Measurements from ENCODE around the gene ERBB4. TPM values are rescaled to one million over a fixed set of nuclear protein-coding genes. Genes with fewer than 3 reads are reported as not detected.

ERBB4 gene
- polyA plus RNA-seq (2013, experiment 1 of 2; ENCODE audit: insufficient read length), result 0.01 TPM
- 0.02 TPM for polyA plus RNA-seq (2013, experiment 2 of 2; ENCODE audit: insufficient read length)

- no peak for DNase-seq
These were observed at the start of gene ERBB4 for GRCh38 chr2:212538305-212539071. Gene ERBB4 (minus strand): TSS chr2:212538802. CDS start chr2:212538530, 272 bp downstream.

DNA sequence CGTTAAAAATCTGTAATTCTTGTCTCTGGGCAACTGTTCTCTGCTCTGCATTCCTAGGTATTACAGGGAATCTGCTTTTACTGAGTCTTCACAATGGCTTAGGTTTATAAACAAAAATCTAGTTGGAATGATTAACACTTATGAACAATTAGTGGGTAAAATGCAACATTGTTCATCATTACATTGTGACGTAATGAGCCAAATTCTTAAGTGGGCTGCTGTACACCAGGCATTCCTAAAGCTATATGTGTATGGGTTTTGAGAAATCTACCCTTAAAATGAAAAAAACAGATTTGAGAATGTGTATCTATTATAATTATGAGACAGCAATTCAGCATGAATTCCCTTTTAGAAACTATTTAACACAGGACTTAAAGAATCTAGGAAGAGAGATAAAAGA lies 41.5 kb upstream of the ERBB4 start:
- no peak for DNase-seq

DNA sequence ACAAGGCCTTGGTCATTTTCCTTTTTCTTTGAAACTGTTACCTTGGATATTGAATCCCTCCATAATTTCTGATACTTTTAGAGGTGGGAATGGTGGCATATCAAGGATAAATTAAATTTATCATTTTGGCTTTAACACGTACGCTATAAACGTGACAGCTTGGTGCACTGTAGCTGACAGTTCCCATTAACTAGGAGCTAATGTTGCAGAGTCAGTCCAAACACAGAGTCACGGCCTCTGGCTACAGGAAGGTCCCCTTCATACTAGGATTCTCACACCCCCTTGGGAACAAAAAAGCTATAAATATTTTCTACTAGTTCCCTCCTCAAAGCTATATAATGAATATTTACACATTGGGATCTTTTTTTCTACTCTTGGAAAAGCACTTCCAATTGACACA lies 17.7 kb upstream of the ERBB4 start:
- DNase-seq, result no peak

DNA sequence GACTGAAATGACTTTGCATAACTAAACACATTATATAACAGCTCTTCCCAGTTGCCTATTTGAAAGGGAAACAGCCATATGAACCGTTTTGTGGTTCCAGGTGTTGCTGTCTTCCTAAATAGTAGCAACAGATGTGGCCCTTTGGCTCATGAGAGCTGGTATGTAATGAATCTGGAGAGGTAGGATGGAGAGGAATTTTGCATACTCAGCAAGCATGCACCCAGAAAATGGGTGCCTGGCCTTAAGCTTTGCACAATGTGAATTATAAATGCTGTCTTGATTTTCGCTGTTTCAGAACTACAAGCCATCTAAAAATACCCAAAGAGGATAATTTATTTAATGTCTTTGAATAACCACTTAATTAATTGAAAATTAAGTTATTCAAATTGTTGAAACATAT lies 15.6 kb upstream of the ERBB4 start:
- no peak for DNase-seq

- no peak for DNase-seq
These were observed 11.3 kb upstream of the ERBB4 start for GRCh38 chr2:212549941-212550340.

DNA sequence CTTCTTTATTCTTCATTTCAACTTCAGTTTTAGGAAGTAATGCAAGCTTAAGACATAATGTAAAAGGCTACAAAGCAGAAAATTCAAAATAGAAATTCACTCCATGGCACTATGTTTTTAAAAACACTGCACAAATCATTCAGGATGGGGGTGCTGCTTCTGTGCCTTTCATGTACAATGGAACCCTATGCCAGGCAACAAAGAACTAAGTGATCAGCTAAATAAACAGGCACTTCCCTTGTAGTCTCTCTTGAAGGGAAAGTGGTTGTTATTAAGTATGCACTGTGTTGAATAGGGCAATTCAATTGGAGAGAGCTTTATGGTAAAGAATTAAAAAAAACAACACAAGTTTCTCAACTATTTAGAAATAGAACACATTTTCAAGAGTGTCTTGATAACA lies 10.9 kb upstream of the ERBB4 start:
- DNase-seq, result no peak

DNA sequence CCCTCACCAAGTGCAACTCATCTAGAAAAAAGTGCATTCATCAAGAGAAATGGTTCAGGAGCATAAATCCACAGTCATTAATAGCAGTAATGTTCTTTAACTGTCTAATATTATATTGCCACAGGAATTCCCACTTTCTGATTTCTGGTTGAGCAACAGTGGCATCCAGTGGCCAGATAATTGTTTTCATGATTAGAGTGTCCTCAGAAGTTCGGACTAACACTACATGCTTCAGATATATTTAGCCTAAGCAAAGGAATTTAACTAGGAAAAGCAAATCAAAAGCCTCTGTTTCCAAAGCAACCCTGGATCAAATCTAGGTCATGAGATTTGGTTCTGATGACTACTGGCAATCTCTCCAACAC lies 9.8 kb upstream of the ERBB4 start:
- DNase-seq, result peak; percentile 33

- DNase-seq, result no peak
These were observed 9.3 kb upstream of the ERBB4 start for GRCh38 chr2:212547716-212548454.

GRCh38 chr2:212546669-212547068 lies 8.1 kb upstream of the ERBB4 start:
- DNase-seq, result no peak

- DNase-seq, result no peak
These were observed 1.7 kb upstream of the ERBB4 start for GRCh38 chr2:212540341-212540740.

GRCh38 chr2:212539072-212539880 lies 674 bp upstream of the ERBB4 start:
- no peak for DNase-seq

- DNase-seq, result no peak
These were observed 787 bp downstream of the ERBB4 start for GRCh38 chr2:212537726-212538304.

GRCh38 chr2:212536817-212537725 lies 1.5 kb downstream of the ERBB4 start:
- DNase-seq, result no peak

GRCh38 chr2:212535996-212536816 lies 2.4 kb downstream of the ERBB4 start:
- no peak for DNase-seq

DNA sequence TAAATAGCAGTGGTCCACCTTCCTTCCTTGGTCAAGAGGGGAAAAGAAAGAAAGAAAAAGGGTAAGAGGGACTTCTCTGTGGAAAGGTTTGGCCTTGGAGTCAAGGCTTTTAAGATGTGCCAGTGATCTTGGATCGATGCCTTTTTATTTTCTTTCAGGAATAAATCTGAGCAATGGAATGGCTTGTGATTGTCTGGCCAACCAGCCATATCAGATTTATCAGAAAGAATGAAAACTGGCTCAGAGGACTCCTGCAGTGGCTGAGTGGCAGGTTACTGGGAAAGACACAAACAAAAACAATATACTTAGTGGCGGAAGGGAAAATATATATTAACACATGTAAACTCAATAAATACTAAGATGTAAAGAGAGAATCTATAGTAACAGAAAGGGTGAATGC lies 4.3 kb downstream of the ERBB4 start:
- no peak for DNase-seq

DNA sequence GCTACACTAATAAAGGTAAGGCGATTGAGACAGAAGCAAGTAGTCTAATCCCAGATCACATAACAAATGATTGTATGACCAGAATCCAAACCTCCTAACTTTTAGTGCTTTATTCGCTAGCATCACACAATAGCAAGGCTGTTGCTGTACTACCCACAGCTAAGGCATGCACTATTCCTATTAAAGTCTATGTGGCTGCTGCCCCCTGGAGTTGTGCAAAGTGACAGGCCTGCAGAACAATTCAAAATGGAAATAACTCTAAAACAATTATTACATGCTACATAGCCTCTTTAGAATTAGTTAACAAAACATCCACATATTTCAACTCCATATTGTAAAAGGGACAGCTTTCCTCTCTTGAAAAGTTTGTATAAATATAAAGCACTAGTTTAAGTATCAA lies 6.0 kb downstream of the ERBB4 start:
- DNase-seq, result no peak

DNA sequence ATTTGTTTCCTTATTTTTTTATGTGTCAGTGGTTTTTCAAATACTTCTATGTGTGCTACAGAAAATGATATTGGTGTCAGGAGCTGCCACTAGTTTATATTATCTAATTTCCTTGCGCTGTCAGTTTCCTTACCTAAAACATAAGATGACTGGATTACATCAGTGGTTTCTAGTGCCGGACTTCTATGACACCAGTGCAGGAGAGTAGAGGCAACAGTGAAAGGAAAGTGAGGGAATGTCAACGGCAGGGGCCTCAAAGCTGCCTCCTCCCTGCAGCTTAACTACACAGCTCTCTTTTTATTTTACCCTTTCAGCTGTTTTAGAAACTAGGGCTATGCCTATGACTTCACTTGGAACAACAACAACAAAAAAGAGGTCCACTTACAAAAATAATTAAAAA lies 6.5 kb downstream of the ERBB4 start:
- no peak for DNase-seq

DNA sequence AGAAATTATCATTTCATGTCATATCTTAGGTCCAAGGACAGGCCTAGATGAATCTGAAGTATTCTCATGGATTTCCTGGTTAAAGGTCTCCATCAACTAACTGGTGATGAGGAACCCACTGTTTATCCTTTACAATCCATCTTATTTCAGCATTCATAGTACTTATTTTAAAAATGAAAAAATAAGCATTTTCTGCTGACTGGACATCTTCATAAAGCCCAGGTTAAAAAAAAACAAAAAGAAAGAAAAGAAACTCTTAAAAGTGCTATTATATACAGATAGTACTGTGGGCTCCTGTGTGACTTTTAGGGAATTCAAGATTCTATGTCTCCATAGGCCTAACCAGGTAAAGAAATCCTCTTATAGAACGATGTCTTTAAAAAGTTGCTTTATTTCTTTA lies 7.1 kb downstream of the ERBB4 start:
- no peak for DNase-seq

DNA sequence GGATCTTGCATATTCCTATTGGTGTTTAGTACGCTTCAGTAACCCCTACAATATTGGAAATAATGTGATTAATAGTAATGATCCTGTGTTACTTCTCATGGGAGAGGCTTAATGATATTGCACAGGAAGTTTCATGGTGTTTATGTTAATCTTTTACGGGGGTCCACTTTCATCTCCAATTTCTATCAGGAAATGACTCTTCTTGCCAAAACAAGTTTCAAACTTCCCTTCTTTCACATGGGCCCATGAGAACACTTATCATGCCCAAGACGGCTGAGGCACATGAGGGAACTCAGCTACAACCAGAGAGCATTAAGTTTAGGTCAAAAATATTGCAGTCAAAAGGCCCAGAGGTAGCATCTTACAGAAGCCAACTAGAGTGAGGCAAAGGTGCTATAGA lies 7.6 kb downstream of the ERBB4 start:
- DNase-seq, result no peak

DNA sequence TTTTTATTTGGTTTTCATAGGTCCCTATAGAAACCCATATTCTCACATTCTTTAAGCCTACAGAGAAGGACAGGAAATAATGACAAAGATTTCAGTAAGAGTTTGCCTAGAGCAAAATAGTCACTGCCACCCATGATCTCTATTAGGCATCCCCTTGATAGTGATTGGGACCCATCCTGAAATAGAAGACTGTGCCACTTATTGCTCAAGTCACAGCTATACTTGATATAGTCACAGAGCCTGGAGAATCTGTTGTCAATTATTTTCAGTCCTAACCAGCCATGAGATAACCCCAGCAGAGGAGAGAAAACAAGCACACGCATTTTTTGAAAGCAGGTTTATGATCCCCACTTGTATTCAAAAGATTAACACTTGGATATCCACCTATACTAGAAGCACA lies 8.2 kb downstream of the ERBB4 start:
- no peak for DNase-seq

Measured in fibroblast of skin of back (primary cell).